H9 (cell line): ENCODE measurements around the gene BARHL2. TPM values are rescaled to one million over a fixed set of nuclear protein-coding genes. Genes with fewer than 3 reads are reported as not detected.
A peak's percentile ranks its signal among the peaks of the same experiment; 100 is the strongest.

Experiments used
- DNase-seq: peaks from one replicate; pipeline ENCODE4 v3.0.0-alpha.2; 2017
- H2AFZ ChIP-seq: one replicate; pipeline ENCODE4 v1.6.1; 2013; ENCODE audit warnings: mild to moderate bottlenecking, low read length, control low read depth, moderate library complexity
- H2AK5ac ChIP-seq: 2 replicates; pipeline ENCODE4 v1.6.1; 2013; ENCODE audit warnings: low read length, control low read depth, mixed read lengths; ENCODE audit not compliant: insufficient read length
- H2BK120ac ChIP-seq: one replicate; pipeline ENCODE4 v1.6.1; 2013; ENCODE audit warnings: low read depth, mild to moderate bottlenecking, low read length, control low read depth, inconsistent platforms; ENCODE audit not compliant: poor library complexity, severe bottlenecking
- H2BK12ac ChIP-seq: 2 replicates; pipeline ENCODE4 v1.6.1; 2013; ENCODE audit warnings: low read length, control low read depth, mixed read lengths, low read depth; ENCODE audit not compliant: insufficient read length
- H2BK15ac ChIP-seq: 2 replicates; pipeline ENCODE4 v1.6.1; 2013; ENCODE audit warnings: low read depth, low read length, control low read depth
- H2BK20ac ChIP-seq: one replicate; pipeline ENCODE4 v1.6.1; 2013; ENCODE audit warnings: low read depth, mild to moderate bottlenecking, low read length, control low read depth, inconsistent platforms; ENCODE audit not compliant: poor library complexity, severe bottlenecking
- H2BK5ac ChIP-seq: 2 replicates; pipeline ENCODE4 v1.6.1; 2013; ENCODE audit warnings: low read length, control low read depth, mixed read lengths; ENCODE audit not compliant: insufficient read length
- H3K14ac ChIP-seq: 2 replicates; pipeline ENCODE4 v1.6.1; 2013; ENCODE audit warnings: low read length, control low read depth; ENCODE audit not compliant: insufficient read depth
- H3K18ac ChIP-seq: 2 replicates; pipeline ENCODE4 v1.6.1; 2013; ENCODE audit warnings: low read depth, mild to moderate bottlenecking, mixed read lengths, low read length, control low read depth; ENCODE audit not compliant: insufficient read length
- H3K23ac ChIP-seq: 2 replicates; pipeline ENCODE4 v1.6.1; 2013; ENCODE audit warnings: low read length, control low read depth, mixed read lengths, low read depth; ENCODE audit not compliant: insufficient read length
- H3K23me2 ChIP-seq: 2 replicates; pipeline ENCODE4 v1.6.1; 2013; ENCODE audit warnings: low read depth, mild to moderate bottlenecking, mixed read lengths, low read length, control low read depth; ENCODE audit not compliant: insufficient read length, poor library complexity, severe bottlenecking
- H3K27ac ChIP-seq: 2 replicates; pipeline ENCODE4 v1.5.1; 2013; ENCODE audit warnings: low read length, control low read depth, mixed read lengths, low read depth; ENCODE audit not compliant: insufficient read length
- H3K27me3 ChIP-seq: 2 replicates; pipeline ENCODE4 v1.6.1; 2013; ENCODE audit warnings: low read length, control low read depth, inconsistent platforms; ENCODE audit not compliant: insufficient read depth
- H3K4ac ChIP-seq: 2 replicates; pipeline ENCODE4 v1.6.1; 2013; ENCODE audit warnings: low read depth, mild to moderate bottlenecking, control low read depth, inconsistent platforms, low read length, moderate library complexity
- H3K4me1 ChIP-seq: 2 replicates; pipeline ENCODE4 v1.6.1; 2013; ENCODE audit warnings: low read length, control low read depth, inconsistent platforms; ENCODE audit not compliant: insufficient read depth
- H3K4me2 ChIP-seq: 2 replicates; pipeline ENCODE4 v1.6.1; 2013; ENCODE audit warnings: low read length, control low read depth, mixed read lengths; ENCODE audit not compliant: insufficient read length, insufficient read depth
- H3K56ac ChIP-seq: 2 replicates; pipeline ENCODE4 v1.6.1; 2013; ENCODE audit warnings: low read depth, mild to moderate bottlenecking, mixed read lengths, low read length, control low read depth; ENCODE audit not compliant: insufficient read length
- H3K79me1 ChIP-seq: 2 replicates; pipeline ENCODE4 v1.6.1; 2013; ENCODE audit warnings: low read depth, mild to moderate bottlenecking, moderate library complexity, low read length, control low read depth, inconsistent platforms; ENCODE audit not compliant: insufficient read depth, poor library complexity, severe bottlenecking
- H3K79me2 ChIP-seq: 2 replicates; pipeline ENCODE4 v1.6.1; 2013; ENCODE audit warnings: low read length, control low read depth, inconsistent platforms; ENCODE audit not compliant: insufficient read depth
- H3K9ac ChIP-seq: 2 replicates; pipeline ENCODE4 v1.6.1; 2013; ENCODE audit warnings: low read length, control low read depth, mixed read lengths; ENCODE audit not compliant: insufficient read length; ENCODE audit errors: extremely low read depth
- H3K9me3 ChIP-seq: one replicate; pipeline ENCODE4 v1.6.1; 2013; ENCODE audit warnings: low read depth, low read length, inconsistent platforms; ENCODE audit not compliant: control insufficient read depth
- H3T11ph ChIP-seq: one replicate; pipeline ENCODE4 v1.6.1; 2013; ENCODE audit warnings: mild to moderate bottlenecking, low read length, control low read depth, inconsistent platforms
- H4K20me1 ChIP-seq: one replicate; pipeline ENCODE4 v1.6.1; 2013; ENCODE audit not compliant: control insufficient read depth, insufficient read length, insufficient read depth
- H4K5ac ChIP-seq: 2 replicates; pipeline ENCODE4 v1.6.1; 2013; ENCODE audit warnings: low read depth, mild to moderate bottlenecking, mixed read lengths, low read length, control low read depth; ENCODE audit not compliant: insufficient read length
- H4K8ac ChIP-seq: replicated peaks from 2 replicates; pipeline ENCODE4 v1.6.1; 2013; ENCODE audit warnings: low read length, control low read depth, mixed read lengths, low read depth; ENCODE audit not compliant: insufficient read length
- H4K91ac ChIP-seq: 2 replicates; pipeline ENCODE4 v1.6.1; 2013; ENCODE audit warnings: low read depth, mild to moderate bottlenecking, moderate library complexity, mixed read lengths, low read length, control low read depth; ENCODE audit not compliant: insufficient read length
- H3K27ac Mint-ChIP-seq, 3 experiments: 2 replicates in 2 of 3; 3 replicates in 1 of 3; pipeline ENCODE4 v1.8.0; 2020 to 2021; ENCODE audit warnings: mixed read lengths in 3 of 3, mild to moderate bottlenecking in 1 of 3, moderate library complexity in 1 of 3
- H3K27me3 Mint-ChIP-seq: 2 replicates; pipeline ENCODE4 v1.8.0; 2021; ENCODE audit warnings: low read depth, mild to moderate bottlenecking, moderate library complexity, mixed read lengths
- H3K36me3 Mint-ChIP-seq, 3 experiments: 2 replicates in 2 of 3; 3 replicates in 1 of 3; pipeline ENCODE4 v1.8.0; 2020 to 2021; ENCODE audit warnings: low read depth in 3 of 3, mixed read lengths in 3 of 3; ENCODE audit not compliant: insufficient read depth in 1 of 3
- H3K4me1 Mint-ChIP-seq, 2 experiments: 2 replicates each; pipeline ENCODE4 v1.8.0; 2020; ENCODE audit warnings: mixed read lengths in 2 of 2
- H3K4me3 Mint-ChIP-seq, 2 experiments: 2 replicates in 1 of 2; 3 replicates in 1 of 2; pipeline ENCODE4 v1.8.0; 2020 to 2021; ENCODE audit warnings: mild to moderate bottlenecking in 2 of 2, mixed read lengths in 2 of 2, moderate library complexity in 1 of 2
- H3K9me3 Mint-ChIP-seq, 2 experiments: 2 replicates in 1 of 2; 3 replicates in 1 of 2; pipeline ENCODE4 v1.8.0; 2020; ENCODE audit warnings: mild to moderate bottlenecking in 2 of 2, mixed read lengths in 2 of 2, moderate library complexity in 1 of 2
- CTCF ChIP-seq: fragments of 200-600 bp; sonication (generic); conservative IDR thresholded peaks from 3 replicates; pipeline ENCODE4 v1.8.0; 2021; ENCODE audit warnings: antibody characterized with exemption, mild to moderate bottlenecking
- WGBS: extraction: QIAGEN DNeasy Blood & Tissue Kit; methylation state at CpG from one replicate; pipeline ENCODE4 v1.1.7; 2013; ENCODE audit warnings: missing lambda C conversion rate, low lambda C conversion rate, mixed read lengths; ENCODE audit not compliant: insufficient read length; ENCODE audit errors: extremely low coverage; 5-methylcytosine and 5-hydroxymethylcytosine counted together
- total RNA-seq: library from RNA; stranded (reverse); gene quantifications from 2 replicates; pipeline ENCODE4 v1.2.1, GENCODE V29; 2021

BARHL2 gene
- total RNA-seq, 1 experiment from 2014 or later, result not detected

GRCh38 chr1:90706437-90707362 lies 10.4 kb downstream of the BARHL2 start:
- Histone ChIP-seq H2AK5ac (no peak overlapping the region), H3K23ac (no peak overlapping the region), H3T11ph (no peak overlapping the region), H3K79me1 (no peaks in the 10 kb centered on the region), H2BK20ac (no peak overlapping the region), H4K20me1 (peaks cover 2% of the 10 kb centered on the region), H3K9me3 (no peaks in the 10 kb centered on the region), H4K5ac (no peak overlapping the region), H2BK12ac (no peak overlapping the region), H3K27me3 (peaks cover 72% of the 10 kb centered on the region), H3K23me2 (peaks cover 8% of the 10 kb centered on the region), H2BK5ac (no peak overlapping the region), H3K18ac (no peak overlapping the region), H2AFZ (no peak overlapping the region), H3K79me2 (no peaks in the 10 kb centered on the region), H2BK15ac (no peak overlapping the region), H3K9ac (no peak overlapping the region), H4K91ac (no peak overlapping the region), H3K27ac (no peak overlapping the region), H3K4me2 (peak overlapping the region; percentile 25), H3K56ac (no peak overlapping the region), H3K4ac (no peak overlapping the region), H2BK120ac (no peak overlapping the region), H3K14ac (no peak overlapping the region), H4K8ac (no peak overlapping the region), H3K4me1 (no peaks in the 10 kb centered on the region)
- peaks cover 23 to 42% of the 10 kb centered on the region in 2 experiments for H3K4me1 Mint-ChIP-seq
- H3K36me3 Mint-ChIP-seq, result no peaks in the 10 kb centered on the region; a peak in 1 of 7 replicates
- no peak for TF ChIP-seq CTCF
- peak overlapping the region; percentile 51 to 75 for H3K4me3 Mint-ChIP-seq
- peaks cover 97% of the 10 kb centered on the region for H3K27me3 Mint-ChIP-seq
- peak; percentile 74 for DNase-seq
- H3K9me3 Mint-ChIP-seq, result peaks cover 0 to 4% of the 10 kb centered on the region in 2 experiments; a peak in 2 of 5 replicates
- WGBS, result no CpG with 5 or more reads among the region's 73 CpGs
- H3K27ac Mint-ChIP-seq, result no peak overlapping the region
